Renal pelvis (tissue), 4 donors: ENCODE measurements around the gene CLCN1. TPM values are rescaled to one million over a fixed set of nuclear protein-coding genes. Genes with fewer than 3 reads are reported as not detected.
A peak's percentile ranks its signal among the peaks of the same experiment; 100 is the strongest.

Experiments used
- DNase-seq: peaks from one replicate; pipeline ENCODE4 v3.0.0-alpha.2; 2013
- polyA plus RNA-seq, 3 donors: library from polyadenylated mRNA; unstranded; fragments of 120-200 nt; gene quantifications; one replicate each; pipeline ENCODE4 v1.2.1, GENCODE V29; 2013; ENCODE audit not compliant: insufficient read length in 3 of 3

CLCN1 gene
- polyA plus RNA-seq, 3 donors: 0.09 to 0.22 (median 0.16) TPM

DNA sequence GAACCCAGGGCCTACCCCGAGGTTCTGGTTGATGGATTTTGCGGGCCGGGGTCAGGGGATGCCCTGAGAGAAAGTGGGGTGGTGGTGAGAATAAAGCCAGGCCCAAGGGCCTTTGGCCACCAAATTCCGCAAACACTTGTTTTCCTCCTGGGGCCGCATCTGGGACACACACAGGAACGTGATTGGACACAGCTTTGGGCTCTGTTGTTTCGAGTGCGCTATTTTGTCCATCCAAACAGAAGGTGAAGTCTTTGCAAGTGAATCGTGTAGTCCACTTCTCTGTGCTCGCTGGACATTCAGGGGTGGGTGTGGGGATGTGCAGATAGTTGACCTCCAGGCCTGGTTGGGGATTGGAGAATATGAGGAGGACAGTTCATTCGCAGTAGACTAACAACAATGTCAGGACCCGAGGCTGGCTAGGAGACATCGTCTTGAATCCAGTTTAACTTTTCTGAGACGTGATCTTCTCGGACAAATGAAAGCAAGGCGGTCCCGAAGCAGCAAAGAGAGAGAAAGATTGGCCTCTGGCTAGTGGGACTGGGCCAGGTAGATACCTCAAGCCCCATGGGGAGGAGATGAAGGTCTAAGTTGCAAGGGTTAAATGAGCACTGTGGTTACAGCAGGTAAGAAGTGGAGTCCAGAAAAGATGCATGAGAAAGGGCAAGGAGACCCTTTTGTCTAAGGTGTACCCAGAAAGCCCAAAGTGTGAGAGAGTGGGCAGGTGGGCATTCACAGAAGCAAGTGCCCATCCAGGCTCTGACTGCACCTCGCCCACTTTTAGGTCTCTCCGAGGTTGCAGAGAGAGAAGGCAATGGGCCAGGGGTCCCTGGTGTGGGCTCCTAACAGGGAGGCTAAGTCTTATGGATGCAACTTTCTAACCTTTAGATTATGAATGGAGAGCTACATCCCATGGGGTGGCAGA lies 47.4 kb downstream of the CLCN1 start:
- DNase-seq: no peak

DNA sequence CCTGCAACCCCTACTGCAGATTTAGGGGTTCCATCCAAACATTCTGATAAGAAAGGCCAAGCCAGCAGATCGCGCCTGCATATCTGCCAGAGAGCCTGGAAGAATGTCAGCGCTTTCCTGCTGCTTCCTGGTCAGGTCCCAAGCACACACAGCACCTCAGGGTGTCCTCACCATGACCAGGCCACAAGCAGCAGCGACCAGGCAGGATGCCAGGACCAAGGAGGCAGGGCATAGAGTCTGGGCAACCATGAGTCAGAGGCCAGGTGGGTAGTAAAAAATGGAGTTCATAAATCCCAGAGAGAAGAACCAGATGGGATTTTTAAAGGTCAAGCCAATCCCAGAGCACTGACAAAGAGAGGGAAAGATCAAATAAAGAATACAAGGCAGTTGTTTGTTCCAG lies 52.1 kb downstream of the CLCN1 start:
- no peak for DNase-seq

DNA sequence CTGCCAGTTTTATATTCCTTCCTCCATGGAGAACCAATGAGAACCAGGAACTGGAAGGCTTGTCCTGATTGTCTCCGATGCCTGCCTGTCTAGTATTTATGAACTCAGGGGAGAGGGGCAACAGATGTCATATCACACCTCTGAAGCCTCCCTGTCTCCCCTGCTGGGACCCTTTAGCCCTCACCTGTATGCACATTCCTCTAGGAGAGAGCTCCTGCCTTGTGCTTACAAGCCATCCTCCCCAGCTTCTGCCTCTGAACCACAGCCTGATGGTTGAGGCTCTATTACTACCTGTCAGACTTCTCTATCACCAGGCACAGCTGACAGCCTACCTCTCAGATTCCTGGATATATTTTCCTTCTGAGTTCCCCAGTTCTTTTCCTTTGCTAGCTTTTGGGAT lies 52.5 kb downstream of the CLCN1 start:
- DNase-seq: no peak

GRCh38 chr7:143369678-143370651 lies 54.1 kb downstream of the CLCN1 start:
- peak; percentile 60 for DNase-seq

- no peak for DNase-seq
Measured at GRCh38 chr7:143372070-143372469, 56.2 kb downstream of the CLCN1 start.

- DNase-seq: no peak
Measured at GRCh38 chr7:143373255-143373794, 57.4 kb downstream of the CLCN1 start.

DNA sequence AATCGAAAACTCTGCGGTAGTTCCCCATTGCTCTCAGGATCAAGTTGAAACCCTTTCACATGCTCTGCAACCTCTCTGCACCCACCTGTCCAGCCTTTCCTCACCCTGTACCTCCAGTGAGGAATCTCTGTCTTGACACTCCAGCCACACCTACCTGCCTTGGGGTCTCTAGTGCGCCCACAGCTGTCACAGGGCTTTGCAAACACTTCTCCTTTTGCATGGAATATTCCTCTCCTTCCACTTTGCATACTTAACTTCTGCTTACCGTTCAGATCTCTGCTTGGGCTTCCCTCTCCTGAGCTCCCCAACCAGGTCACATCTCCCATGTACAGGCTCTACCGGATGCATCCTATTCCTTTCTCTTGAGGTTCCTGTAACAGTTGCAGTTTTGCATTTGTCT lies 58.6 kb downstream of the CLCN1 start:
- no peak for DNase-seq

- no peak for DNase-seq
Measured at GRCh38 chr7:143375298-143376034, 59.6 kb downstream of the CLCN1 start.

- no peak for DNase-seq
Measured at GRCh38 chr7:143376396-143376795, 60.5 kb downstream of the CLCN1 start.

DNA sequence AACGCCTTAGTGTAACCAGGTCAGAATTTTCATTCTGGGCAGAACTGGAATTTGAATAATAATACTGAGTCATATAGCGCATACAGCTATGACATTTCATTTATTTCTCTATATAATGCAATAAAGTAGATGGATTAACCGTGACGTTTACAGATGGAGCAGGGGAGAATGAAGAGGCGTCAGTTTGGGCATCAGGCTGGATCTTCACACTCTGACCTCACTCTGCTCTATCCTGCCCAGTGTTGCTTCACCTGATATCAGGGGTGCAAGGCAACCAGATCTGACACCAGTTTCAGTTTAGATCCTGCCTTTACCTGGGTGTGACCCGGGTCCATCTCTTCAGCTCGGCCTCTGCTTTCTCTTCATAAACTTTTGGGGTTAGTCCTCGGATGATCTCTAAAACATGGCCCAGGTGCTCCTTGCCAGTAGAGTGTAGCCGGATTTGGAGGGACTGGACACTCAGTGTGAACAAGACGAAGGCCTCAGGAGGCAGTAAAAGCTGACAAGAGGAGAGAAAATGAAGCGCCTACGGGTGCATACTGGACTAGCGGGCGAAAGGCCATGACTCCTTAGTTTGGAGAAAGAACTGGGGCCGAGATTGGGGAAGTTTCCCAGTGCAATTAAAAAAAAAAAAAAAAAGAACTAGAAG lies 63.8 kb downstream of the CLCN1 start:
- DNase-seq: no peak

DNA sequence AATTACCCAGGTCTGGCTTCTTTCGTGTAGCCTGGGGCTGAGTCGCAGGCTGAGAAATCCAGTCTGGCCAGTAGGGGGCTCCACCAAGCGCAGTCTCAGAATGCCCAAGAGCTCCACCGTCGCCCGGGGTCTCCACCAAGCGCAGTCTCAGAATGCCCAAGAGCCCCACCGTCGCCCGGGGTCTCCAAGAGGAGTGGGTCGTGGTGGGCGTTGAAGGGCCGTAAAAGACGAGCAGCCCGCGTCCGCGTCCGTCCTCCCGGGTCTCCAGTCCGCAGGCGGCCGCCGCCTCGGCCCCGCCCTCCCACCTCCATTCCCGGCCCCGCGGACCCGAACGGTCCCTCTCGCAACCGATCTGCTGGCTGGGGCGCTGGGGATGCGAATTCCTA lies 64.3 kb downstream of the CLCN1 start:
- peak; percentile 91 for DNase-seq

GRCh38 chr7:143380646-143381426 lies 64.9 kb downstream of the CLCN1 start, which contains the start of gene ZYX:
Gene ZYX (plus strand): TSS chr7:143381345. CDS start chr7:143381572, 227 bp downstream.
- peak; percentile 90 for DNase-seq

DNA sequence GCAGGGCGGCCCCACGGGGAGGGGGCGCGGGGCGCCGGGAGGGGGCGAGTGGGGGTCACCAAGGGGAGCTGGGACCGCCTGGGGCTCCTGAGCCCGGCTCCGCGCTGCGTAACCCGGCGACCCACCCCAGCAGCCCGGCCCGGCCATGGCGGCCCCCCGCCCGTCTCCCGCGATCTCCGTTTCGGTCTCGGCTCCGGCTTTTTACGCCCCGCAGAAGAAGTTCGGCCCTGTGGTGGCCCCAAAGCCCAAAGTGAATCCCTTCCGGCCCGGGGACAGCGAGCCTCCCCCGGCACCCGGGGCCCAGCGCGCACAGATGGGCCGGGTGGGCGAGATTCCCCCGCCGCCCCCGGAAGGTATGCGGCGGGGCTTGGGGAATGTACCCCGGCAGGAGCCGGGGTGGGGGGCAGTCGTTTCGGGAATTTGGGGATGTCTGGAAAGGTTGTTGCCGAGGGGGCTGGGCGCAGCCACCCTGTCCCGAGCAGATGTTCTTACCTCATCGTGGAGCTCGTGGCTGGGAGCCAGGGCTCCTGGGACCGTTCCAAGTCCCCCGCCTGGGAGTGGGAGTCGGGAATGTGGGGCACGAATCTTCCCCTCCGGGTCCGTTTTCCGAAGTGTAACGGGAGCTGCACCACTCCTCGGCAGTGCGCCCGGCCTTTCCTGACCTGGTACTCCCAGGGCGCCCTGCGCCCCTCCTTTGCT lies 65.7 kb downstream of the CLCN1 start:
- DNase-seq: peak; percentile 77

GRCh38 chr7:143382126-143382790 lies 66.3 kb downstream of the CLCN1 start:
- DNase-seq: no peak

- DNase-seq: no peak
Measured at GRCh38 chr7:143382791-143383641, 67.1 kb downstream of the CLCN1 start.

DNA sequence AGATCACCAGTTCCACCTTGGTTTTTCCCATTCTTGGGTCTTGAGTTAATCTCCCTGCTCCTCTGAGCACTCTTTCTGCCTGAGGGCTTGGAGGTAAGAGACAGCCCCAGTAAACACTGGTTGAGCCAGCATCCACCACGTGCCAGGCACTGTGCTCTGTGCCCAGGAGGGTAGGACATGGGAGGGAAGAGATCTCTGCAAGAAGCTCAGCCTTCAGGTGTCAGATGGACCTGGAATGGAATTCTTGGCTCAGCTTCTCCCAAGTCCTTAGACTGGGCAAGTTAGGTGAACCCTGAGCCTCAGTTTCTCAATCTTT lies 67.7 kb downstream of the CLCN1 start:
- no peak for DNase-seq

DNA sequence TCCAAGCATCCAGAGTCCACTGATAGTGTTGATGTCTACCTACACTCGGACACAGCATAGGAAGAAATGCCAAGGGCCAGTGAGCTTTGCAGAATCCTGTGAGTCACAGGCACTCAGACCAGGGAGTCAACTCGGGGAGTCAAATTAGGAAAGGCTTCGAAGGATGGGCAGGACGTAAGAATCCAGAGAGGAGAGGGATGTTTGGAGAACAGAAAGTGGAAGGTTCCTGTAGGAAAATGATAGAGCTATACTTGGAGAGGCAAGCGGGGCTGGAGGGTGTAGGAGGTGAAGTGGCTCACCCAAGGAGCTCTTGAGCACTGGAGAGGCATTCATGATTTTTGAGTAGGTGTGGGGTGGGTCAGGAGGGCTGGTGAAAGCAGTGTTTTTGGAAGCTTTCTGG lies 68.2 kb downstream of the CLCN1 start:
- no peak for DNase-seq
